Suprapubic skin (tissue), 4 donors: ENCODE measurements around the gene LYRM4. TPM values are rescaled to one million over a fixed set of nuclear protein-coding genes. Genes with fewer than 3 reads are reported as not detected.

Experiments
- DNase-seq, 2 donors: peaks; one replicate each; pipeline ENCODE4 v3.0.0-alpha.2; 2019; ENCODE audit warnings: low spot score in 2 of 2
- H3K27ac ChIP-seq: fragments of 200-600 bp; sonication (generic); one replicate; pipeline ENCODE4 v1.5.1; 2019
- H3K27me3 ChIP-seq: fragments of 200-600 bp; sonication (generic); one replicate; pipeline ENCODE4 v1.5.1; 2019
- H3K36me3 ChIP-seq: fragments of 200-600 bp; sonication (generic); one replicate; pipeline ENCODE4 v1.5.1; 2019
- H3K4me1 ChIP-seq: fragments of 200-600 bp; sonication (generic); one replicate; pipeline ENCODE4 v1.5.1; 2019
- H3K4me3 ChIP-seq: fragments of 200-600 bp; sonication (generic); one replicate; pipeline ENCODE4 v1.5.1; 2019; ENCODE audit warnings: mild to moderate bottlenecking
- H3K9me3 ChIP-seq: fragments of 200-600 bp; sonication (generic); one replicate; pipeline ENCODE4 v1.5.1; 2019
- EP300 ChIP-seq: sonication (generic); formaldehyde crosslinking; IDR thresholded peaks from one replicate; pipeline ENCODE4 v1.6.1; 2017; ENCODE audit warnings: antibody characterized with exemption
- POLR2A ChIP-seq, 2 donors: fragments of 450-650 bp; IDR thresholded peaks; one replicate each; pipeline ENCODE4 v1.6.1; 2017; ENCODE audit warnings: antibody characterized with exemption in 2 of 2, mild to moderate bottlenecking in 2 of 2, moderate library complexity in 2 of 2
- POLR2AphosphoS5 ChIP-seq, 3 donors: sonication (generic); formaldehyde crosslinking; IDR thresholded peaks; one replicate each; pipeline ENCODE4 v1.6.1; 2017; ENCODE audit warnings: antibody characterized with exemption in 3 of 3
- WGBS: methylation state at CpG from one replicate; pipeline ENCODE4 v1.1.5; 2018; 5-methylcytosine and 5-hydroxymethylcytosine counted together
- total RNA-seq, 4 donors: library from RNA; depleted of rRNA; stranded (reverse); fragments of >200 nt; gene quantifications; one replicate each; pipeline ENCODE4 v1.1.0, GENCODE V29; 2016
- TF ChIP-seq, protein P1 (sequence below), 2 donors: fragments of 200-600 bp in 1 of 2; fragments of 450-650 bp in 1 of 2; sonication (generic) in 1 of 2; IDR thresholded peaks; one replicate each; pipeline ENCODE4 v1.5.1; 2016 to 2019; ENCODE audit warnings: antibody characterized with exemption in 2 of 2, mild to moderate bottlenecking in 1 of 2, moderate library complexity in 1 of 2

Gene LYRM4
- total RNA-seq, 4 donors from 2014 or later = 16.1 to 37.5 (median 19.6) TPM

GRCh38 chr6:5082487-5083306 is 178.1 kb downstream of the LYRM4 start:
- 51% methylated on average over 12 of the region's 12 CpGs for WGBS
- Histone ChIP-seq H3K4me3 (no peak overlapping the region), H3K27me3 (peaks cover 20% of the 10 kb centered on the region), H3K36me3 (no peaks in the 10 kb centered on the region), H3K4me1 (peaks cover 43% of the 10 kb centered on the region), H3K9me3 (no peaks in the 10 kb centered on the region), H3K27ac (peak overlapping the region; percentile 55)
- TF ChIP-seq, protein P1, sequence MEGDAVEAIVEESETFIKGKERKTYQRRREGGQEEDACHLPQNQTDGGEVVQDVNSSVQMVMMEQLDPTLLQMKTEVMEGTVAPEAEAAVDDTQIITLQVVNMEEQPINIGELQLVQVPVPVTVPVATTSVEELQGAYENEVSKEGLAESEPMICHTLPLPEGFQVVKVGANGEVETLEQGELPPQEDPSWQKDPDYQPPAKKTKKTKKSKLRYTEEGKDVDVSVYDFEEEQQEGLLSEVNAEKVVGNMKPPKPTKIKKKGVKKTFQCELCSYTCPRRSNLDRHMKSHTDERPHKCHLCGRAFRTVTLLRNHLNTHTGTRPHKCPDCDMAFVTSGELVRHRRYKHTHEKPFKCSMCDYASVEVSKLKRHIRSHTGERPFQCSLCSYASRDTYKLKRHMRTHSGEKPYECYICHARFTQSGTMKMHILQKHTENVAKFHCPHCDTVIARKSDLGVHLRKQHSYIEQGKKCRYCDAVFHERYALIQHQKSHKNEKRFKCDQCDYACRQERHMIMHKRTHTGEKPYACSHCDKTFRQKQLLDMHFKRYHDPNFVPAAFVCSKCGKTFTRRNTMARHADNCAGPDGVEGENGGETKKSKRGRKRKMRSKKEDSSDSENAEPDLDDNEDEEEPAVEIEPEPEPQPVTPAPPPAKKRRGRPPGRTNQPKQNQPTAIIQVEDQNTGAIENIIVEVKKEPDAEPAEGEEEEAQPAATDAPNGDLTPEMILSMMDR (IDR thresholded peaks at IDR 0.05) = no peak
- TF ChIP-seq POLR2AphosphoS5 (IDR thresholded peaks at IDR 0.05) = no peak
- TF ChIP-seq POLR2A (IDR thresholded peaks at IDR 0.05) = no peak
- DNase-seq = peak in 1 of 2 donors; percentile 85

- no peak for DNase-seq
- Histone ChIP-seq H3K27me3 (peaks cover 14% of the 10 kb centered on the region), H3K36me3 (no peaks in the 10 kb centered on the region), H3K27ac (peak overlapping the region; percentile 55), H3K4me3 (no peak overlapping the region), H3K4me1 (peaks cover 43% of the 10 kb centered on the region), H3K9me3 (no peaks in the 10 kb centered on the region)
- TF ChIP-seq POLR2AphosphoS5 (IDR thresholded peaks at IDR 0.05) = no peak
- TF ChIP-seq, protein P1 (IDR thresholded peaks at IDR 0.05) = no peak
- TF ChIP-seq POLR2A (IDR thresholded peaks at IDR 0.05) = no peak
- TF ChIP-seq EP300 = no peak
- WGBS = 64% methylated on average over 4 of the region's 4 CpGs
Measured at GRCh38 chr6:5081955-5082354, 178.8 kb downstream of the LYRM4 start.

- H3K4me1 ChIP-seq = peaks cover 41% of the 10 kb centered on the region
- no peak overlapping the region for H3K27ac ChIP-seq
- no peak overlapping the region for H3K4me3 ChIP-seq
- no peaks in the 10 kb centered on the region for H3K36me3 ChIP-seq
- DNase-seq = no peak
- H3K9me3 ChIP-seq = no peaks in the 10 kb centered on the region
- TF ChIP-seq EP300 = no peak
- TF ChIP-seq, protein P1 (IDR thresholded peaks at IDR 0.05) = no peak
- no peak for TF ChIP-seq POLR2A (IDR thresholded peaks at IDR 0.05)
- TF ChIP-seq POLR2AphosphoS5 (IDR thresholded peaks at IDR 0.05) = no peak
- WGBS = 98% methylated on average over 3 of the region's 3 CpGs
- peaks cover 6% of the 10 kb centered on the region for H3K27me3 ChIP-seq
Measured at GRCh38 chr6:5081182-5081581, 179.6 kb downstream of the LYRM4 start.

GRCh38 chr6:5080574-5080973 is 180.2 kb downstream of the LYRM4 start:
- no peak overlapping the region for H3K27ac ChIP-seq
- H3K4me3 ChIP-seq = no peak overlapping the region
- no peak for TF ChIP-seq POLR2A (IDR thresholded peaks at IDR 0.05)
- H3K27me3 ChIP-seq = peaks cover under 1% of the 10 kb centered on the region
- peaks cover 35% of the 10 kb centered on the region for H3K4me1 ChIP-seq
- 55% methylated on average over 3 of the region's 3 CpGs for WGBS
- DNase-seq = no peak
- H3K9me3 ChIP-seq = no peaks in the 10 kb centered on the region
- no peaks in the 10 kb centered on the region for H3K36me3 ChIP-seq

- WGBS = 89% methylated on average over 2 of the region's 2 CpGs
- Histone ChIP-seq H3K27me3 (no peaks in the 10 kb centered on the region), H3K4me3 (no peak overlapping the region), H3K27ac (no peak overlapping the region), H3K9me3 (no peaks in the 10 kb centered on the region), H3K36me3 (no peaks in the 10 kb centered on the region), H3K4me1 (peaks cover 27% of the 10 kb centered on the region)
- DNase-seq = no peak
- TF ChIP-seq POLR2A (IDR thresholded peaks at IDR 0.05) = no peak
- no peak for TF ChIP-seq POLR2AphosphoS5 (IDR thresholded peaks at IDR 0.05)
- TF ChIP-seq EP300 = no peak
- TF ChIP-seq, protein P1 (IDR thresholded peaks at IDR 0.05) = no peak
Measured at GRCh38 chr6:5079692-5080091, 181.1 kb downstream of the LYRM4 start.
